Muscle layer of colon (tissue), 2 donors: ENCODE data around the gene FMO5.

Source experiments
- H3K27ac ChIP-seq: one replicate; pipeline ENCODE4 v1.7.0; 2013; ENCODE audit warnings: low read depth, mild to moderate bottlenecking, low read length, moderate library complexity
- H3K27me3 ChIP-seq, 2 donors: one replicate each; pipeline ENCODE4 v1.7.0; 2013; ENCODE audit warnings: low read length in 2 of 2, mild to moderate bottlenecking in 2 of 2; ENCODE audit not compliant: insufficient read depth in 2 of 2, control insufficient read depth in 1 of 2
- H3K36me3 ChIP-seq: one replicate; pipeline ENCODE4 v1.7.0; 2013; ENCODE audit warnings: mild to moderate bottlenecking, low read length; ENCODE audit not compliant: insufficient read depth
- H3K4me1 ChIP-seq: one replicate; pipeline ENCODE4 v1.7.0; 2013; ENCODE audit warnings: mild to moderate bottlenecking, low read length; ENCODE audit not compliant: insufficient read depth
- H3K4me3 ChIP-seq, 2 donors: one replicate each; pipeline ENCODE4 v1.7.0; 2013; ENCODE audit warnings: low read length in 2 of 2, low read depth in 1 of 2, mild to moderate bottlenecking in 1 of 2, moderate library complexity in 1 of 2
- H3K9ac ChIP-seq: one replicate; pipeline ENCODE4 v1.7.0; 2013; ENCODE audit warnings: low read length
- H3K9me3 ChIP-seq: one replicate; pipeline ENCODE4 v1.7.0; 2013; ENCODE audit warnings: mild to moderate bottlenecking, low read length
- donor health status: abdominal sarcoma.
- donor health status: Adenocarcinoma of cecum.

The FMO5 gene, protein sequence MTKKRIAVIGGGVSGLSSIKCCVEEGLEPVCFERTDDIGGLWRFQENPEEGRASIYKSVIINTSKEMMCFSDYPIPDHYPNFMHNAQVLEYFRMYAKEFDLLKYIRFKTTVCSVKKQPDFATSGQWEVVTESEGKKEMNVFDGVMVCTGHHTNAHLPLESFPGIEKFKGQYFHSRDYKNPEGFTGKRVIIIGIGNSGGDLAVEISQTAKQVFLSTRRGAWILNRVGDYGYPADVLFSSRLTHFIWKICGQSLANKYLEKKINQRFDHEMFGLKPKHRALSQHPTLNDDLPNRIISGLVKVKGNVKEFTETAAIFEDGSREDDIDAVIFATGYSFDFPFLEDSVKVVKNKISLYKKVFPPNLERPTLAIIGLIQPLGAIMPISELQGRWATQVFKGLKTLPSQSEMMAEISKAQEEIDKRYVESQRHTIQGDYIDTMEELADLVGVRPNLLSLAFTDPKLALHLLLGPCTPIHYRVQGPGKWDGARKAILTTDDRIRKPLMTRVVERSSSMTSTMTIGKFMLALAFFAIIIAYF

GRCh38 chr1:147225193-147225730, at the start of gene FMO5:
Gene FMO5 (minus strand): TSS chr1:147225339. CDS start chr1:147225029, 310 bp downstream.
- H3K36me3 ChIP-seq, result no peaks in the 10 kb centered on the region
- H3K9me3 ChIP-seq, result no peaks in the 10 kb centered on the region
- peak within 1 kb of the TSS; percentile 65 to 85 for H3K4me3 ChIP-seq
- no peaks in the 10 kb centered on the region for H3K27me3 ChIP-seq
- peak within 1 kb of the TSS; percentile 65 for H3K9ac ChIP-seq
- peak within 1 kb of the TSS; percentile 5 for H3K27ac ChIP-seq
- H3K4me1 ChIP-seq, result no peaks in the 10 kb centered on the region

DNA sequence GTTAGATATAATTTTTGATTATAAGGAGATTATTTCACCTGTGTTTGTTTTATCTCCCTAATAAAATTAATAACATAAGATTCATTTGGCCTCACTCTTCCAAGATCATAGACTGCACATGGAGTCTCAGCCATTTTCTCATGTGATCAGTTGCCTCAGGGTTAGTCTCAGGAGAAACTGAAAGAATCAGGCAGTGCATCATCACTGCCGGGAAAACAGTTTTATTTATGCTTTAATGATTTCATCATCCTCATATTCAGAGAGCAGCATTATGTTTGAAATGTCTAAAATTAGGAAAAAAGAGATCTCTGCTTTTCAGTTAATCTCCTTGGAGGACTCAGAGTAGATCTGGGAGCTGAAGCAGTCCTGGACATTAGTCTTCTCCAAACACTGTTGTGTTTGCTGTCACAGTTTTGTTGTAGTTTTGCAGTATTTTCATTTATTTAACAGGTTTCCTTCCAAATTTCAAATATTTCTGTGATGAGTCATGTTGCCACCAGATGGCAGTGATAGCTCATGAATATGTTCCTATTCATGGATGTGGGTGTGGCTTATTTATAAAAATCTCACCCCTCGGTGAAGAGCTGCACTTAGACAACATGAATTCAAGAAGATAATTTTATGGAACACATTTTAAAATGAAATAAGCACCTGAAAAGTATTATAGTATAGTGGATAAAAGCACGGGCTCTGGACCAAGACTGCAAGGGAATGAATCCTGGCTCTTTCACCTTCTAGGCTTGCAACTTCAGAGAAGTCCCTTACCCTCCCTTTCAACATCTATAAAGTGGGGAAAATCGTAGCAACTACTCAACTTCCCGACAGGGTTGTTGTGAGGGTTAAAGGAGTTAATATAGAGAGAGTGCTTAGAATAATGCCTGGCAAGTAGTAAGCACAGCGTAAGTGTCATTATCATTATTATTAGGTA, 48.5 kb upstream of the FMO5 start:
- Histone ChIP-seq H3K27me3 (no peaks in the 10 kb centered on the region), H3K27ac (no peak overlapping the region), H3K4me3 (no peak overlapping the region), H3K36me3 (peaks cover 49% of the 10 kb centered on the region), H3K4me1 (peaks cover 3% of the 10 kb centered on the region), H3K9me3 (no peaks in the 10 kb centered on the region), H3K9ac (no peak overlapping the region)

- H3K27ac ChIP-seq, result no peak overlapping the region
- H3K9ac ChIP-seq, result no peak overlapping the region
- no peaks in the 10 kb centered on the region for H3K9me3 ChIP-seq
- no peak overlapping the region for H3K4me3 ChIP-seq
- H3K27me3 ChIP-seq, result no peaks in the 10 kb centered on the region
- peaks cover 3% of the 10 kb centered on the region for H3K4me1 ChIP-seq
- peaks cover 48% of the 10 kb centered on the region for H3K36me3 ChIP-seq
These were observed 46.9 kb upstream of the FMO5 start for GRCh38 chr1:147272042-147272441.

GRCh38 chr1:147270721-147271120, 45.6 kb upstream of the FMO5 start:
- Histone ChIP-seq H3K27me3 (no peaks in the 10 kb centered on the region), H3K4me1 (peaks cover 3% of the 10 kb centered on the region), H3K4me3 (no peak overlapping the region), H3K36me3 (peaks cover 38% of the 10 kb centered on the region), H3K9me3 (no peaks in the 10 kb centered on the region), H3K27ac (no peak overlapping the region), H3K9ac (no peak overlapping the region)

GRCh38 chr1:147267711-147268110, 42.6 kb upstream of the FMO5 start:
- no peak overlapping the region for H3K4me3 ChIP-seq
- H3K27ac ChIP-seq, result no peak overlapping the region
- no peak overlapping the region for H3K9ac ChIP-seq
- no peaks in the 10 kb centered on the region for H3K9me3 ChIP-seq
- H3K4me1 ChIP-seq, result no peaks in the 10 kb centered on the region
- H3K27me3 ChIP-seq, result no peaks in the 10 kb centered on the region
- peaks cover 31% of the 10 kb centered on the region for H3K36me3 ChIP-seq

DNA sequence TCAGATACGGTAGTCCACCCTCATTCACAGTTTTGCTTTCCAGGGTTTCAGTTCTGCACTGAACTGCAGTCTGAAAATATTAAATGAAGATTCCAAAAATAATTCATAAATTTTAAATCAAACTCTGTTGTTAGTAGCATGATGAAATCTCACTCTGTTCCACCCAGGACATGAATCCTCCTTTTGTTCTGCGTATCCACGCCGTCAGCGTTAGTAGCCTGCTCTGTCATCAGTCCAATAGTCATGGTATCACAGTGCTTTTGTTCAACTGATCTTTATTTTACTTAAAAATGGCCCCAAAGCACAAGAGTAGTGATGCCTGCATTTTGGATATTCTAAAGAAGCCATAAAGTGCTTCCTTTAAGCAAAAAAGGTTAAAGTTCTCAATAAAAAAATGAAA, 41.2 kb upstream of the FMO5 start:
- peaks cover 23% of the 10 kb centered on the region for H3K36me3 ChIP-seq

DNA sequence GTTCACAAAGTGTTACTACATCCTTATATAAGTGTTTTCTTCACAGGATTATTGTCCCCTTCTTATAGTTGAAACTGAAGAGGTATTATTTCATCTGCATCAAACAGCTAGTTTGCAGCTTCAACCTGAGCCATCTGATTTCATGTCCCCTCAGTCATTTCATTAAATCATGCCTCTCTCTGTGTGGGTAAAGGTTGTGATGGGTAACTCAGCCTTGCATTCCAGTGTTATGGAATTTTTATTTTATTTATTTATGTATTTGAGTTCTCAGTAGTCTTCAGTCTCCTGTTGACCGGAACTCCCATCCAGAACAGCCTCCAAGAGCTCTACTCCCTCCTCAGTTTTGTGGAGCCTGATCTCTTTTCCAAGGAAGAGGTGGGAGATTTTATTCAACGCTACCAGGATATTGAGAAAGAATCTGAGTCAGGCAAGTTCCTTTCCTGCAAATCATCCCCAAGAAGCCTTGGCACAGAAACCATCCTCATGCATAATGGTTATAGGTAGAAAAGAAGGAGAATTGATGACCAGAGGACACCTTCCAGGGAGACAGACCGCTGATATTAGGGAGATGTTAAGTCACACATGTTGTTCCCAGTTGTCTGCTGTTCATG, 39.1 kb upstream of the FMO5 start:
- Histone ChIP-seq H3K27me3 (no peaks in the 10 kb centered on the region), H3K9ac (no peak overlapping the region), H3K4me1 (no peaks in the 10 kb centered on the region), H3K4me3 (no peak overlapping the region), H3K27ac (no peak overlapping the region), H3K9me3 (no peaks in the 10 kb centered on the region), H3K36me3 (peaks cover 19% of the 10 kb centered on the region)

More for the DNA sequence above, 41.2 kb upstream of the FMO5 start:
- Histone ChIP-seq H3K27ac (no peak overlapping the region), H3K9me3 (no peaks in the 10 kb centered on the region), H3K27me3 (no peaks in the 10 kb centered on the region), H3K4me1 (no peaks in the 10 kb centered on the region), H3K9ac (no peak overlapping the region), H3K4me3 (no peak overlapping the region)

GRCh38 chr1:147260956-147261355, 35.8 kb upstream of the FMO5 start:
- H3K27me3 ChIP-seq, result no peaks in the 10 kb centered on the region
- no peak overlapping the region for H3K27ac ChIP-seq
- no peak overlapping the region for H3K4me3 ChIP-seq
- no peaks in the 10 kb centered on the region for H3K4me1 ChIP-seq
- no peak overlapping the region for H3K9ac ChIP-seq
- H3K36me3 ChIP-seq, result peaks cover 6% of the 10 kb centered on the region
- no peaks in the 10 kb centered on the region for H3K9me3 ChIP-seq

- no peak overlapping the region for H3K9ac ChIP-seq
- no peaks in the 10 kb centered on the region for H3K4me1 ChIP-seq
- H3K36me3 ChIP-seq, result no peaks in the 10 kb centered on the region
- no peak overlapping the region for H3K4me3 ChIP-seq
- H3K9me3 ChIP-seq, result no peaks in the 10 kb centered on the region
- no peaks in the 10 kb centered on the region for H3K27me3 ChIP-seq
- no peak overlapping the region for H3K27ac ChIP-seq
These were observed 27.4 kb upstream of the FMO5 start for GRCh38 chr1:147252540-147252939.

- H3K9ac ChIP-seq, result no peak overlapping the region
- H3K9me3 ChIP-seq, result no peaks in the 10 kb centered on the region
- no peaks in the 10 kb centered on the region for H3K36me3 ChIP-seq
- H3K4me3 ChIP-seq, result no peak overlapping the region
- H3K27ac ChIP-seq, result no peak overlapping the region
- no peaks in the 10 kb centered on the region for H3K27me3 ChIP-seq
- H3K4me1 ChIP-seq, result peaks cover 8% of the 10 kb centered on the region
These were observed 22.6 kb upstream of the FMO5 start for GRCh38 chr1:147247656-147248238.
